OCI-LY3 (cell line): Measurements from ENCODE around the gene MRTFA.

Experiments
- EZH2phosphoT487 ChIP-seq: fragments of 200-600 bp; shearing (Covaris generic); IDR thresholded peaks from 2 replicates; pipeline ENCODE4 v1.6.1; 2018; ENCODE audit warnings: antibody characterized with exemption, mixed run types, low read depth
- TF ChIP-seq, protein P1 (sequence below): fragments of 200-600, 300-600 bp; sonication (generic); IDR thresholded peaks from 2 replicates; pipeline ENCODE4 v1.5.1; 2014; ENCODE audit warnings: antibody characterized with exemption, low read length, low read depth

DNA sequence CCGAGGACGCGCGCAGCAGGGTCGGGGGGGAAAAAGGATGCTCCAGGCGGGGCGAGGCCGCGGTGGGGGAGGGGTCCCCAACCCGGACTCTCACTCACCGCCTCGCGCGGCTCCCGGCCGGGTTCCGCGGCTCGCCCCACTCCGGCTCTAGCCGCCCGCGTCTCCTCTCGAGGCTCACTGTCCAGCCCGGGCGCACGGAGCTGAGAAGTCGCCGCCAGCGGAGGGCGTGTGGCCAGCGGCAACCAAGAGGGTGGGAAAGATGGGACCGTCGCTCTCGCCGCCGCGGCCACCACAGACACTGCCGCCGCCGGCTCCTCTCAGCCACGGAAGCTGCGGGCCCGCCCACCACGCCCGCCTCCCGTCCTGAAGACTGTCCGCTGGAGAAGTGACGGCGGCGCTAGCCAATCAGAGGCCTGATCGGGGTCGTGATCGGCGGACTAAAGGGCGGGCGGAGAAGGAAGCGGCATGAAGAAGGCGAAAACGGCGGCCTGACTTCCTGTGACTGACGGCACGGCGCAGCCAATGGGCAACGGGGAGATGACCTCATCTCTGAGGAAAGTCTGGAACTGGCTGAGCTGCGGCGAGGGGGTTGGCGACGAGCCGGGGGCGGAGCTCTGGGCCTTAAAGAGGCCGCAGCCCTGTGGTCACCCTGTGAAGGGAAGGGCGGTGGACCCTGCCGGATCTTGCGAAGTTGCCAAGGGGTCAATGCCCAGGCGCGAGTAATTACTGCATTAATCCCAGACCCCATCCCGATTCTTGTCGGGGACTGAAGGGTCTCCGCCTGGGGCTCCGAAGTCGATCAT is at the start of gene MRTFA:
- TF ChIP-seq, protein P1, sequence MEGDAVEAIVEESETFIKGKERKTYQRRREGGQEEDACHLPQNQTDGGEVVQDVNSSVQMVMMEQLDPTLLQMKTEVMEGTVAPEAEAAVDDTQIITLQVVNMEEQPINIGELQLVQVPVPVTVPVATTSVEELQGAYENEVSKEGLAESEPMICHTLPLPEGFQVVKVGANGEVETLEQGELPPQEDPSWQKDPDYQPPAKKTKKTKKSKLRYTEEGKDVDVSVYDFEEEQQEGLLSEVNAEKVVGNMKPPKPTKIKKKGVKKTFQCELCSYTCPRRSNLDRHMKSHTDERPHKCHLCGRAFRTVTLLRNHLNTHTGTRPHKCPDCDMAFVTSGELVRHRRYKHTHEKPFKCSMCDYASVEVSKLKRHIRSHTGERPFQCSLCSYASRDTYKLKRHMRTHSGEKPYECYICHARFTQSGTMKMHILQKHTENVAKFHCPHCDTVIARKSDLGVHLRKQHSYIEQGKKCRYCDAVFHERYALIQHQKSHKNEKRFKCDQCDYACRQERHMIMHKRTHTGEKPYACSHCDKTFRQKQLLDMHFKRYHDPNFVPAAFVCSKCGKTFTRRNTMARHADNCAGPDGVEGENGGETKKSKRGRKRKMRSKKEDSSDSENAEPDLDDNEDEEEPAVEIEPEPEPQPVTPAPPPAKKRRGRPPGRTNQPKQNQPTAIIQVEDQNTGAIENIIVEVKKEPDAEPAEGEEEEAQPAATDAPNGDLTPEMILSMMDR = no peak
- no peak for TF ChIP-seq EZH2phosphoT487
